PC-3 (cell line): Measurements from ENCODE around the gene ZNFX1. TPM values are rescaled to one million over a fixed set of nuclear protein-coding genes. Genes with fewer than 3 reads are reported as not detected.

Experiments
- ATAC-seq: fragments of 200-7000 bp; cut with Tn5 transposase; 2 replicates; pipeline ENCODE4 v1.9.1; 2020; ENCODE audit warnings: mild to moderate bottlenecking, moderate library complexity
- BruUV-seq: library from RNA; stranded (reverse); fragments of 400-500 nt; replicated peaks from 2 replicates; lab custom pipeline; 2021; lab: Mats Ljungman, UMichigan
- CTCF ChIA-PET: fragments of 300-600 bp; sonication (Branson Sonifier 250); formaldehyde crosslinking; loops from one replicate; lab custom pipeline; 2022; ENCODE audit warnings: antibody characterized with exemption; lab: Charles Lee
- POLR2A ChIA-PET: fragments of 300-600 bp; sonication (Branson Sonifier 250); formaldehyde crosslinking; loops from one replicate; lab custom pipeline; 2022; ENCODE audit warnings: antibody characterized with exemption; ENCODE audit not compliant: unreplicated experiment; lab: Charles Lee
- DNase-seq: peaks from one replicate; pipeline ENCODE4 v3.0.0-alpha.2; 2015
- H2AFZ ChIP-seq: fragments of 300-600 bp; sonication (generic); 2 replicates; pipeline ENCODE4 v1.6.0; 2016; ENCODE audit warnings: antibody characterized with exemption, low read length
- H3F3A ChIP-seq: fragments of 300-600 bp; sonication (generic); one replicate; pipeline ENCODE4 v1.6.0; 2017; ENCODE audit warnings: antibody characterized with exemption, low read length, control low read depth, mild to moderate bottlenecking; ENCODE audit not compliant: unreplicated experiment
- H3K27ac ChIP-seq: fragments of 300-600 bp; sonication (generic); 2 replicates; pipeline ENCODE4 v1.5.1; 2016; ENCODE audit warnings: mild to moderate bottlenecking, low read length
- H3K27me3 ChIP-seq: fragments of 300-600 bp; sonication (generic); 2 replicates; pipeline ENCODE4 v1.6.1; 2016; ENCODE audit warnings: low read length, mixed read lengths
- H3K36me3 ChIP-seq: fragments of 300-600 bp; sonication (generic); 2 replicates; pipeline ENCODE4 v1.6.1; 2016; ENCODE audit warnings: low read depth, mixed run types, low read length, mixed read lengths
- H3K4me1 ChIP-seq: fragments of 300-600 bp; sonication (generic); 2 replicates; pipeline ENCODE4 v1.5.1; 2016; ENCODE audit warnings: low read length; ENCODE audit not compliant: insufficient read depth
- H3K4me2 ChIP-seq: fragments of 300-600 bp; sonication (generic); 2 replicates; pipeline ENCODE4 v1.6.0; 2016; ENCODE audit warnings: low read length
- H3K4me3 ChIP-seq: fragments of 300-600 bp; sonication (generic); 2 replicates; pipeline ENCODE4 v1.5.1; 2016; ENCODE audit warnings: mild to moderate bottlenecking, low read length, mixed read lengths
- H3K79me2 ChIP-seq: fragments of 300-600 bp; sonication (generic); 2 replicates; pipeline ENCODE4 v1.6.1; 2017; ENCODE audit warnings: low read length, mixed read lengths
- H3K9ac ChIP-seq: fragments of 300-600 bp; sonication (generic); 2 replicates; pipeline ENCODE4 v1.6.0; 2016; ENCODE audit warnings: mild to moderate bottlenecking, low read length
- H3K9me2 ChIP-seq: fragments of 300-600 bp; sonication (generic); replicated peaks from 2 replicates; pipeline ENCODE4 v1.6.1; 2016; ENCODE audit warnings: mixed run types, low read length, mixed read lengths
- H3K9me3 ChIP-seq: fragments of 300-600 bp; sonication (generic); 2 replicates; pipeline ENCODE4 v1.6.1; 2016; ENCODE audit warnings: low read length, mixed read lengths
- H4K20me1 ChIP-seq: fragments of 300-600 bp; sonication (generic); 2 replicates; pipeline ENCODE4 v1.6.1; 2016; ENCODE audit warnings: low read length, mixed read lengths
- CTCF ChIP-seq: fragments of 300-600 bp; sonication (generic); conservative IDR thresholded peaks from 2 replicates; pipeline ENCODE4 v1.5.1; 2017; ENCODE audit warnings: antibody characterized with exemption, low read depth, mild to moderate bottlenecking, low read length
- EZH2 ChIP-seq: fragments of 300-600 bp; sonication (generic); IDR thresholded peaks from one replicate; pipeline ENCODE4 v1.6.1; 2017; ENCODE audit warnings: antibody characterized with exemption, mild to moderate bottlenecking, low read length; ENCODE audit not compliant: unreplicated experiment
- EZH2phosphoT487 ChIP-seq: fragments of 300-600 bp; sonication (generic); IDR thresholded peaks from 2 replicates; pipeline ENCODE4 v1.6.1; 2018; ENCODE audit warnings: mild to moderate bottlenecking, antibody characterized with exemption, low read length, borderline replicate concordance
- intact Hi-C: fragments of 100-400 bp; cut with micrococcal nuclease; formaldehyde crosslinking; loops from 2 replicates; pipeline ENCODE4 v1.9.0; 2023
- total RNA-seq: library from RNA; depleted of rRNA; stranded (reverse); fragments of >200 nt; gene quantifications from 2 replicates; pipeline ENCODE4 v1.2.3, GENCODE V29; 2014

ZNFX1 gene
- total RNA-seq, 1 experiment from 2014 or later = 18.8 TPM

GRCh38 chr20:49233226-49233625 lies 44.6 kb downstream of the ZNFX1 start:
- Histone ChIP-seq H3K36me3 (peaks cover 79% of the 10 kb centered on the region), H3K9ac (no peak overlapping the region), H3K9me2 (no peaks in the 10 kb centered on the region), H4K20me1 (no peaks in the 10 kb centered on the region), H3K4me3 (no peak overlapping the region), H2AFZ (no peak overlapping the region), H3K4me2 (no peak overlapping the region), H3K27ac (no peak overlapping the region), H3K4me1 (no peaks in the 10 kb centered on the region), H3K27me3 (no peaks in the 10 kb centered on the region), H3K9me3 (no peaks in the 10 kb centered on the region), H3K79me2 (no peaks in the 10 kb centered on the region), H3F3A (no peaks in the 10 kb centered on the region)
- DNase-seq (no peak), ATAC-seq (no peak)
- intact Hi-C loops = no loop called here
- ChIA-PET CTCF (no interaction called here), POLR2A (no interaction called here)
- no TSS peak for BruUV-seq
- TF ChIP-seq EZH2phosphoT487 (no peak), CTCF (no peak), EZH2 (no peak)

DNA sequence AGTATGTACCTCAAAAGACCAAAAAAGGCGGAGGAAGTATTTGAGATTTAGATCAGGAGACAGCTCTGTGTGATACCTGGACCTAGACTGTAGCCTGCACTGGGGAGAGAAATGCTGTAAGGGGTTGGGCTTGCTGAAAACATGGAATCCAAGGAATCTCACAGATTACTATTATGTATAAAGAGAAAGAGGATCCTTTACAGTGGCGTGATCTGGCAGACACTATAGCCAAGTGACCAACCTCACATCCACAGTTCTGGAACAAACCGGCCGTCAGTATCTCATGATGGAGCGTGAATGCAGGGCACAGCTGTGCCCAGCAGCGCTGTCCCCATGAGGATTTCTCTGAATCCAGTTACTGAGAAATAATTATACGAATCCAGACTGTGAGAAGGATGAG lies 46.4 kb downstream of the ZNFX1 start:
- H3K79me2 ChIP-seq = no peaks in the 10 kb centered on the region
- H3F3A ChIP-seq = no peaks in the 10 kb centered on the region
- TF ChIP-seq EZH2 = no peak
- TF ChIP-seq EZH2phosphoT487 = no peak
- TF ChIP-seq CTCF = no peak
- H3K9ac ChIP-seq = no peak overlapping the region
- no peak overlapping the region for H3K27ac ChIP-seq
- H3K4me2 ChIP-seq = no peak overlapping the region
- intact Hi-C loops = no loop called here
- DNase-seq (no peak), ATAC-seq (no peak)
- BruUV-seq = no TSS peak
- no peak overlapping the region for H2AFZ ChIP-seq
- ChIA-PET CTCF (no interaction called here), POLR2A (no interaction called here)
- H3K9me2 ChIP-seq = no peaks in the 10 kb centered on the region
- no peak overlapping the region for H3K4me3 ChIP-seq
- no peaks in the 10 kb centered on the region for H3K4me1 ChIP-seq
- H3K27me3 ChIP-seq = no peaks in the 10 kb centered on the region
- no peaks in the 10 kb centered on the region for H4K20me1 ChIP-seq
- H3K36me3 ChIP-seq = peaks cover 73% of the 10 kb centered on the region
- no peaks in the 10 kb centered on the region for H3K9me3 ChIP-seq

- no peaks in the 10 kb centered on the region for H3K27me3 ChIP-seq
- H3K36me3 ChIP-seq = peaks cover 75% of the 10 kb centered on the region
- no peaks in the 10 kb centered on the region for H3K4me1 ChIP-seq
- DNase-seq (no peak), ATAC-seq (no peak)
- no peak overlapping the region for H3K4me3 ChIP-seq
- no peaks in the 10 kb centered on the region for H4K20me1 ChIP-seq
- TF ChIP-seq EZH2 (no peak), EZH2phosphoT487 (no peak), CTCF (no peak)
- H3K9me2 ChIP-seq = no peaks in the 10 kb centered on the region
- H3K9ac ChIP-seq = no peak overlapping the region
- no peaks in the 10 kb centered on the region for H3K79me2 ChIP-seq
- POLR2A ChIA-PET = no interaction called here
- intact Hi-C loops = no loop called here
- CTCF ChIA-PET = no interaction called here
- no peaks in the 10 kb centered on the region for H3K9me3 ChIP-seq
- no peaks in the 10 kb centered on the region for H3F3A ChIP-seq
- H3K27ac ChIP-seq = no peak overlapping the region
- H2AFZ ChIP-seq = no peak overlapping the region
- no TSS peak for BruUV-seq
- no peak overlapping the region for H3K4me2 ChIP-seq
Measured at GRCh38 chr20:49230561-49231133, 47.2 kb downstream of the ZNFX1 start.
